WTC11 (cell line): ENCODE data around the gene SPATA45.

Experiments
- ATF1 ChIP-seq: sonication (generic); formaldehyde crosslinking; IDR thresholded peaks from 2 replicates; pipeline ENCODE4 v1.8.1; 2023; ENCODE audit warnings: mild to moderate bottlenecking, moderate library complexity, missing genetic modification reagents
- CTCF ChIP-seq: fragments of 200-600 bp; IDR thresholded peaks from 2 replicates; pipeline ENCODE4 v1.8.0; 2022; ENCODE audit warnings: antibody characterized with exemption
- SMAD3 ChIP-seq: sonication (generic); formaldehyde crosslinking; IDR thresholded peaks from 2 replicates; pipeline ENCODE4 v1.8.0; 2022; ENCODE audit warnings: missing genetic modification reagents, mild to moderate bottlenecking, borderline replicate concordance
- SMAD4 ChIP-seq: sonication (generic); formaldehyde crosslinking; IDR thresholded peaks from 2 replicates; pipeline ENCODE4 v1.8.0; 2022; ENCODE audit warnings: mild to moderate bottlenecking, missing genetic modification reagents
- TF ChIP-seq, protein P1 (sequence below): sonication (generic); formaldehyde crosslinking; IDR thresholded peaks from 2 replicates; pipeline ENCODE4 v1.8.0; 2022; ENCODE audit warnings: mild to moderate bottlenecking, missing genetic modification reagents

GRCh38 chr1:212791261-212791675, 56.2 kb downstream of the SPATA45 start:
- TF ChIP-seq SMAD3 (CRISPR knock-in tag) (no peak), CTCF (no peak), SMAD4 (CRISPR knock-in tag) (no peak), ATF1 (CRISPR knock-in tag) (no peak)
- TF ChIP-seq, protein P1, sequence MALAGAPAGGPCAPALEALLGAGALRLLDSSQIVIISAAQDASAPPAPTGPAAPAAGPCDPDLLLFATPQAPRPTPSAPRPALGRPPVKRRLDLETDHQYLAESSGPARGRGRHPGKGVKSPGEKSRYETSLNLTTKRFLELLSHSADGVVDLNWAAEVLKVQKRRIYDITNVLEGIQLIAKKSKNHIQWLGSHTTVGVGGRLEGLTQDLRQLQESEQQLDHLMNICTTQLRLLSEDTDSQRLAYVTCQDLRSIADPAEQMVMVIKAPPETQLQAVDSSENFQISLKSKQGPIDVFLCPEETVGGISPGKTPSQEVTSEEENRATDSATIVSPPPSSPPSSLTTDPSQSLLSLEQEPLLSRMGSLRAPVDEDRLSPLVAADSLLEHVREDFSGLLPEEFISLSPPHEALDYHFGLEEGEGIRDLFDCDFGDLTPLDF (CRISPR knock-in tag): no peak
